ENCODE data around the gene ABTB2.

Gene ABTB2

DNA sequence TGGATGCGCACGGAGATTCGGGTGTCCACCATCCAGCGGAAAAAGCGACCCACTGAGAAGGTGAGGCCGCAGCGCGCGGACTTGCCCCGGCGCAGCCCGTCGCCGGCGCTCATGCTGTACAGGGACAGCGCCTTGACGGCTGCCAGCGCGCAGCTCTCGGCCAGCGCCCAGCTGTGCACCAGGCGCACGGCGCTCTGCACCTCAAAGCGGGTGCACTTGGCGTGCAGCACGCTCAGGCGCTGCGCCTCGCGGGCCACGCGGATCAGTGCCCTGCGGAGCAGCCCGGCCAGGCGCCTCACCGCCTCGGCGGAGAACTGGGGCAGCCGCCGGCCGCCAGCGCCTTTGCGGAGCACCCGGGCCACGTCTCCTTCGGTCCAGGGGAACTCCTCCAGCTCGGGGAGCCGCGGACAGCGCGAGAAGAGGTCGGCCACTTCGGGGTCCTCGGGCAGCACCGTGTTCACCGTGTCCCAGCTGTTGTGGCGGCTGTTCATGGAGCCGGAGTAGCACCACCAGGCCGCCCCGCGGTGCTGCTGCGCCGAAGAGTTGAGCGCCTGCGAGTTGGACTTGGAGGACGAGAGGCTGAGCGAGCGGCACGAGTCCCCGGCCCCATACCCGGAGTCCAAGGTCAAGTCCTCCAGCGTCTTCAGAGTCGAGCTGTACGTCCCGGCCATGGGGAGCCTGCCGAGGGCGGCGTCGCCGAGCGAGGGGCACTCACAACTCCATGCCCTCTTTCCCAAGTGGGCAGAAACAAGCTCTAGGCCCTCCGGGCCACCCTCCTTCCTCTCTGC is 703 bp downstream of the ABTB2 start:
- H3K36me3 ChIP-seq (ENCODE audit: insufficient read depth, low read length) = no peaks in the 10 kb centered on the region
- no peaks in the 10 kb centered on the region for H3K9me3 ChIP-seq (ENCODE audit: low read length)
- H3K27me3 ChIP-seq (ENCODE audit: insufficient read depth, low read length) = peaks cover 3% of the 10 kb centered on the region
- H2AFZ ChIP-seq (ENCODE audit: low read depth, low read length) = peak overlapping the region; percentile 6
- H3K4me3 ChIP-seq (ENCODE audit: low read length) = peak overlapping the region; percentile 60
- H3K4me1 ChIP-seq (ENCODE audit: insufficient read depth, low read length) = peaks cover 27% of the 10 kb centered on the region

GRCh38 chr11:34356576-34356912 is 1.3 kb downstream of the ABTB2 start:
- H2AFZ ChIP-seq (ENCODE audit: low read depth, low read length) = peak overlapping the region; percentile 6

DNA sequence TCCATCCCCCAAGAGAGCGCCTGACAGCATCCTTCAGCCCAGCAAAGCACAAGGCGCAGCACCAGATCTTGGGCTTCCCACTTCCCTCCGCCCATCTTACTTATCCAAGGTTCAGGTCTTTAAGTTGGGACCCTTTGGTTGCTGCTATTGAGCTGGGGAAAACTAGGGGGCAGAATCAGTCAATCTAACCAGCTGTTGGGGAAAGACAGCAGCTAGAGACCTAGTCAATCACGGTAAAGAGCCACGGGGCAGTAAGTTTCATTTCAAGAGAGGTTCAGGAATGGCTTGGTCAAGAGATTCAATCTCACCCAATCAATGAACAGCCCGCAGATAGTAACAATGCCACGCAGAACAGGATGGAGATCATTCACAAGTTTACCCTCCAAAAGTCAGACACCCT is 1.7 kb downstream of the ABTB2 start:
- Histone ChIP-seq H3K4me1 (ENCODE audit: insufficient read depth, low read length) (peaks cover 27% of the 10 kb centered on the region), H3K9me3 (ENCODE audit: low read length) (no peaks in the 10 kb centered on the region), H2AFZ (ENCODE audit: low read depth, low read length) (no peak overlapping the region), H3K4me3 (ENCODE audit: low read length) (peak overlapping the region; percentile 60), H3K27me3 (ENCODE audit: insufficient read depth, low read length) (peaks cover 3% of the 10 kb centered on the region), H3K36me3 (ENCODE audit: insufficient read depth, low read length) (no peaks in the 10 kb centered on the region)

More at GRCh38 chr11:34356576-34356912, 1.3 kb downstream of the ABTB2 start:
- H3K4me1 ChIP-seq (ENCODE audit: insufficient read depth, low read length) = peaks cover 27% of the 10 kb centered on the region
- H3K36me3 ChIP-seq (ENCODE audit: insufficient read depth, low read length) = no peaks in the 10 kb centered on the region
- peak overlapping the region; percentile 60 for H3K4me3 ChIP-seq (ENCODE audit: low read length)
- peaks cover 3% of the 10 kb centered on the region for H3K27me3 ChIP-seq (ENCODE audit: insufficient read depth, low read length)
- no peaks in the 10 kb centered on the region for H3K9me3 ChIP-seq (ENCODE audit: low read length)

DNA sequence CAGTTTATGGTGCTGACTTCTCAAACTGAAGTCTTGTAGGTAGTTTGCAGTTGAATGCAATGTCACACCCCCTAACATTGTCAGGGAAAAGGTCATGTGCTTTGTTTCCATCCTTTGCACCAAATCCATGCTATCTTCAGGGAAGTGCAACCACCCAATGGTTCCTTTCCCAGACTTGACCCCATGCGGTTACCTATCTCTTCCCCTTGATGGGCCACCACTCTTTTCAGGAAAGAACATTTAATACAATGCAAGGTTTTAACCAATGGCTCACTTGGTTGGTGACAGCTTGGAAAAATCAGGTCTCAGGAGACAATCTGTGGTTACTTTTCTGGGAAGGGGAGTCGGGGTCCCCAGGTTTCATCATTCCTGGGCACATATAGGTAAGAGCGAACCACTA is 2.1 kb downstream of the ABTB2 start:
- Histone ChIP-seq H2AFZ (ENCODE audit: low read depth, low read length) (no peak overlapping the region), H3K27me3 (ENCODE audit: insufficient read depth, low read length) (peaks cover 3% of the 10 kb centered on the region), H3K36me3 (ENCODE audit: insufficient read depth, low read length) (no peaks in the 10 kb centered on the region), H3K9me3 (ENCODE audit: low read length) (no peaks in the 10 kb centered on the region), H3K4me1 (ENCODE audit: insufficient read depth, low read length) (peaks cover 27% of the 10 kb centered on the region), H3K4me3 (ENCODE audit: low read length) (peak overlapping the region; percentile 60)

- H3K4me1 ChIP-seq (ENCODE audit: insufficient read depth, low read length) = peaks cover 27% of the 10 kb centered on the region
- no peaks in the 10 kb centered on the region for H3K9me3 ChIP-seq (ENCODE audit: low read length)
- H2AFZ ChIP-seq (ENCODE audit: low read depth, low read length) = no peak overlapping the region
- peaks cover 3% of the 10 kb centered on the region for H3K27me3 ChIP-seq (ENCODE audit: insufficient read depth, low read length)
- H3K4me3 ChIP-seq (ENCODE audit: low read length) = no peak overlapping the region
- no peaks in the 10 kb centered on the region for H3K36me3 ChIP-seq (ENCODE audit: insufficient read depth, low read length)
Measured at GRCh38 chr11:34354782-34355181, 3.0 kb downstream of the ABTB2 start.

- Histone ChIP-seq H3K27me3 (ENCODE audit: insufficient read depth, low read length) (peaks cover 3% of the 10 kb centered on the region), H3K4me1 (ENCODE audit: insufficient read depth, low read length) (peaks cover 24% of the 10 kb centered on the region), H3K4me3 (ENCODE audit: low read length) (no peak overlapping the region), H2AFZ (ENCODE audit: low read depth, low read length) (no peak overlapping the region), H3K36me3 (ENCODE audit: insufficient read depth, low read length) (no peaks in the 10 kb centered on the region), H3K9me3 (ENCODE audit: low read length) (no peaks in the 10 kb centered on the region)
Measured at GRCh38 chr11:34353881-34354280, 3.9 kb downstream of the ABTB2 start.

GRCh38 chr11:34351687-34352469 is 5.9 kb downstream of the ABTB2 start:
- Histone ChIP-seq H3K36me3 (ENCODE audit: insufficient read depth, low read length) (no peaks in the 10 kb centered on the region), H3K4me3 (ENCODE audit: low read length) (no peak overlapping the region), H3K9me3 (ENCODE audit: low read length) (no peaks in the 10 kb centered on the region), H3K27me3 (ENCODE audit: insufficient read depth, low read length) (peaks cover 3% of the 10 kb centered on the region), H2AFZ (ENCODE audit: low read depth, low read length) (no peak overlapping the region), H3K4me1 (ENCODE audit: insufficient read depth, low read length) (peaks cover 14% of the 10 kb centered on the region)

DNA sequence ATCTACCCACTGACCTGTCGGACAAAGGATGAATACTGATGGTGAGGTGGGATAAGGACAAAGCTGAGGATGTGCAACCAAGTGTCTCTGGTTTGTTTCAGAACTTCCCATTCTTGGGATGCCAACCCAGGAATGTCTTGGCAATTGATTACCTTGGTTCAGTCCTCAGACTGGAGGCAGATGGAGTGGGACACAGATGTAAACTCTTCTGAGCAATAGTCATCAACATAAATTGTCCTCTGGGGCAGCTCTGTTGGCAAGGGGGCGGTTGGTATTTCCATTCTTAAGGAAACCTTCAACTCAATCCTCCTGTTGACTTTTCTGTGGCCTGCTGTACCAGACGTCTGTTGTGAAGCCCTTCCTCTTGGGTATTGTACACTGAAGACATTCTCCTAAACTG is 6.8 kb downstream of the ABTB2 start:
- H3K4me3 ChIP-seq (ENCODE audit: low read length) = no peak overlapping the region
- no peaks in the 10 kb centered on the region for H3K9me3 ChIP-seq (ENCODE audit: low read length)
- H2AFZ ChIP-seq (ENCODE audit: low read depth, low read length) = no peak overlapping the region
- H3K36me3 ChIP-seq (ENCODE audit: insufficient read depth, low read length) = no peaks in the 10 kb centered on the region
- peaks cover 7% of the 10 kb centered on the region for H3K4me1 ChIP-seq (ENCODE audit: insufficient read depth, low read length)
- peaks cover 3% of the 10 kb centered on the region for H3K27me3 ChIP-seq (ENCODE audit: insufficient read depth, low read length)

- H3K9me3 ChIP-seq (ENCODE audit: low read length) = no peaks in the 10 kb centered on the region
- H3K36me3 ChIP-seq (ENCODE audit: insufficient read depth, low read length) = no peaks in the 10 kb centered on the region
- no peaks in the 10 kb centered on the region for H3K4me1 ChIP-seq (ENCODE audit: insufficient read depth, low read length)
- no peak overlapping the region for H2AFZ ChIP-seq (ENCODE audit: low read depth, low read length)
- H3K27me3 ChIP-seq (ENCODE audit: insufficient read depth, low read length) = peaks cover 2% of the 10 kb centered on the region
- H3K4me3 ChIP-seq (ENCODE audit: low read length) = no peak overlapping the region
Measured at GRCh38 chr11:34349882-34350281, 7.9 kb downstream of the ABTB2 start.

DNA sequence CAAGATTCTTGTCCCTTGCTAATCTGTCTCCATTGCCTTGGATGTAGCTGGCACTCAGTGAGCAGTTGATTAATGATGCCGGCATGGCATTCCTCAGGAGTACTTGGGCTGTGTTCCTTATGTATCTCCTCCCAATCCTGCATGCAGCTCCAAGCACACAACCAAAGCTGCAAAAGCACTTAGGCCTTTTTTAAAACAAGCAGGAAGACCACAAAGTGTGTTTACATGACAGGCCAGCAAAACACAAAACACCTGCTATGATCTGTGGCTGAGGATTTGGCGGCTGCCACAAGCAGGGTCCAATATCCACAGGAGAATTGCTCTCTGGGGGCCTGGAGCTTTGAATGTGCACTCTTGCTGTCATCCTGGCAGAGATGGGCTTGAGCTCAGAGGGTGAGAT is 8.9 kb downstream of the ABTB2 start:
- no peaks in the 10 kb centered on the region for H3K27me3 ChIP-seq (ENCODE audit: insufficient read depth, low read length)
- H3K36me3 ChIP-seq (ENCODE audit: insufficient read depth, low read length) = no peaks in the 10 kb centered on the region
- H3K4me3 ChIP-seq (ENCODE audit: low read length) = no peak overlapping the region
- H3K4me1 ChIP-seq (ENCODE audit: insufficient read depth, low read length) = no peaks in the 10 kb centered on the region
- no peaks in the 10 kb centered on the region for H3K9me3 ChIP-seq (ENCODE audit: low read length)
- H2AFZ ChIP-seq (ENCODE audit: low read depth, low read length) = no peak overlapping the region

- H3K36me3 ChIP-seq (ENCODE audit: insufficient read depth, low read length) = no peaks in the 10 kb centered on the region
- no peak overlapping the region for H3K4me3 ChIP-seq (ENCODE audit: low read length)
- no peaks in the 10 kb centered on the region for H3K27me3 ChIP-seq (ENCODE audit: insufficient read depth, low read length)
- H3K4me1 ChIP-seq (ENCODE audit: insufficient read depth, low read length) = no peaks in the 10 kb centered on the region
- H2AFZ ChIP-seq (ENCODE audit: low read depth, low read length) = no peak overlapping the region
- no peaks in the 10 kb centered on the region for H3K9me3 ChIP-seq (ENCODE audit: low read length)
Measured at GRCh38 chr11:34348096-34348495, 9.7 kb downstream of the ABTB2 start.

GRCh38 chr11:34346551-34346950 is 11.3 kb downstream of the ABTB2 start:
- no peaks in the 10 kb centered on the region for H3K27me3 ChIP-seq (ENCODE audit: insufficient read depth, low read length)
- no peaks in the 10 kb centered on the region for H3K4me1 ChIP-seq (ENCODE audit: insufficient read depth, low read length)
- H3K36me3 ChIP-seq (ENCODE audit: insufficient read depth, low read length) = no peaks in the 10 kb centered on the region
- H3K4me3 ChIP-seq (ENCODE audit: low read length) = no peak overlapping the region
- H3K9me3 ChIP-seq (ENCODE audit: low read length) = no peaks in the 10 kb centered on the region
- H2AFZ ChIP-seq (ENCODE audit: low read depth, low read length) = no peak overlapping the region

DNA sequence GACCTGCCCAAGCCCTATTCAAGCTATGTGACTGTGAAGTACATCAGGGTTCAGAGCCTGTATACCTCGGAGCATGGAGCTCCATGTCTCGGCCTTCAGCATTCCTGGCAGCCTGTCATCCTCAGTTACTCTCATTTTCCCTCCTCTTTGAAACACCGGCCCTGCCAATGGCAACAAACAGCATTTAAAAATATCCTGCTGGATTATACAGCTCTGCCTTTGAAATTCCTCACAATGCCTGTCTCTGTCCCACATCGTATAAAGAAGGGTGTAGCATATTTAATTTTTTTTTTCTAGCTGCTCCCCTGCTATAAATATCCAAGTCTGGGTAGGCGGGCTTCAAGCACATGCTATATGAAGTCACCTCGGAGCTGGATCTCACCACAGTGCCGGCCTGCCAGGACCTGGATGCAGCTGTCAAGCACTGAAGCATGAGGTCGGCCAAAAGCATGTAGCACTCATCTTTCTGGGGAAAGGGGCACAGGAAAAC is 11.8 kb downstream of the ABTB2 start:
- Histone ChIP-seq H3K27me3 (ENCODE audit: insufficient read depth, low read length) (no peaks in the 10 kb centered on the region), H3K4me3 (ENCODE audit: low read length) (no peak overlapping the region), H2AFZ (ENCODE audit: low read depth, low read length) (no peak overlapping the region), H3K4me1 (ENCODE audit: insufficient read depth, low read length) (peaks cover 2% of the 10 kb centered on the region), H3K9me3 (ENCODE audit: low read length) (no peaks in the 10 kb centered on the region), H3K36me3 (ENCODE audit: insufficient read depth, low read length) (no peaks in the 10 kb centered on the region)
